ENCODE measurements around the gene GCN1.
"Not testable (repeated sequence)": the region's sequence is repeated elsewhere in the genome, so short reads cannot be mapped to it uniquely, and the experiment has no call there.

The GCN1 gene

DNA sequence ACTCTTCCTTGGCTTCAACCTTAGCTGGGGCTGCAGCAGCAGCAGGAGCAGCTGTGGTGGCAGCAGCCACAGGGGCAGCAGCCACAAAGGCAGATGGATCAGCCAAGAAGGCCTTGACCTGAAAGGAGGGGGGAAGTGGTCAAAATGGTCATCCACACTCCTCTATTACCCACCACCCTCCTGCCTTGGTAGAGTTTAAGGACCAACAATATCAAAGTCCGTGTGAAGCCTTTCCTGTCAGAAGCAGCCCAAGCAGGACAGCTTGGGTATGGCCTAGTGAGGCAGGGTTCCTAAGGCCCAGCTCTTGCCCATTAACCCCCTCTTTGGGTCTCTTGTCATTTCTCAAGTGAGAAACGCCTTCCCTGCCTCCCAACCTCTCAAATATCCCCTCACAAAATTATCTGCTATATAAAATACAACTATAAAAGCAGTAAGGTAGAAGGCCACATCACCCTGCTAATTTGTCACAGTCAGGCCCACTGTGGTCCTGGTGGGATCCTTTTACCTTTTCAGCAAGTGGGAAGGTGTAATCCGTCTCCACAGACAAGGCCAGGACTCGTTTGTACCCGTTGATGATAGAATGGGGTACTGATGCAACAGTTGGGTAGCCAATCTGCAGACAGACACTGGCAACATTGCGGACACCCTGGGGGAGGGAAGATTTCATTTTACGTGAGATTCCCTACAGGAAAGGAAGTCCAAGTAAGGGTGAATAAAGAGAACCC lies 2.5 kb upstream of the GCN1 start:
- H3K4me3 ChIP-seq; in situ Hi-C loops (cut with MboI; ENCODE audit: low sequenced_read_pairs); H3K9me3 ChIP-seq; H3K27me3 ChIP-seq (ENCODE audit: low read depth): not testable (repeated sequence)
- Histone ChIP-seq H3K36me3 (replicated peaks) (peaks cover 62% of the 10 kb centered on the region), H3K4me1 (peaks cover 30% of the 10 kb centered on the region)
- peak in 1 of 2 experiments; percentile 28 for DNase-seq (ENCODE audit: low spot score in 2 of 2)

DNA sequence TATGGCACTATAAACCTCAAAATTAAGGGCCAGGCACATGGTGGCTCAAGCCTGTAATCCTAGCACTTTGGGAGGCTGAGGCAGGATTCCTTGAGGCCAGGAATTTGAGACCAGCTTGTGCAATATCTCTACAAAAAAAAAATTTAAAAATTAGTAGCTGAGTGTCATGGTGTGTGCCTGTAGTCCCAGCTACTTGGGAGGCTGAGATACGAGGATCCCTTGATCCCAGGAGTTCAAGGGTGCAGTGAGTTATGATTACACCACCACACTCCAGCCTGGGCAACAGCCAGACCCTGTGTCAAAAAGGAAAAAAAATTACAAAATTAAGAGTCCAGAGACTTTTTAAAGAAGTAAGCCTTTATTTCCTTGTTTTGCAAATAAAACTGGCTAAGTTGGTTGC lies 1.8 kb upstream of the GCN1 start:
- in situ Hi-C loops (cut with MboI; ENCODE audit: low sequenced_read_pairs), result no loop called here
- no peak overlapping the region for H3K4me3 ChIP-seq
- H3K9me3 ChIP-seq, result no peaks in the 10 kb centered on the region
- H3K27me3 ChIP-seq (ENCODE audit: low read depth), result no peaks in the 10 kb centered on the region
- peaks cover 30% of the 10 kb centered on the region for H3K4me1 ChIP-seq
- H3K36me3 ChIP-seq (replicated peaks), result peaks cover 62% of the 10 kb centered on the region
- no peak for DNase-seq (ENCODE audit: low spot score in 2 of 2)

GRCh38 chr12:120194226-120194533 lies 335 bp downstream of the GCN1 start:
- Histone ChIP-seq H3K36me3 (replicated peaks) (peaks cover 60% of the 10 kb centered on the region), H3K4me3 (peak overlapping the region; percentile 81), H3K9me3 (no peaks in the 10 kb centered on the region), H3K4me1 (peaks cover 30% of the 10 kb centered on the region), H3K27me3 (ENCODE audit: low read depth) (no peaks in the 10 kb centered on the region)
- in situ Hi-C loops (cut with MboI; ENCODE audit: low sequenced_read_pairs), result no loop called here
- DNase-seq (ENCODE audit: low spot score in 2 of 2), result no peak

DNA sequence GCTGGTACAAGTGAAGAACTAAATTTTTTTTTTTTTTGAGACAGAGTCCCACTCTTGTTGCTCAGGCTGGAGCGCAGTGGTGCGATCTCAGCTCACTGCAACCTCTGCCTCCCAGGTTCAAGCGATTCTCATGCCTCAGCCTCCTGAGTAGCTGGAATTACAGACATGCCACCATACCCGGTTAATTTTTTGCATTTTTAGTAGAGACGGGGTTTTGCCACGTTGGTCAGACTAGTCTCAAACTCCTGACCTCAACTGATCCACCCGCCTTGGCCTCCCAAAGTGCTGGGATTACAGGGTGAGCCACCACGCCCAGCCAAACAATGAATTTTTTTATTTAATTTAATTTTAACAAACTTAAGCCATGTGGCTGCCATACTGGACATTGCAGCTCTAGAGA lies 1.2 kb downstream of the GCN1 start:
- DNase-seq (ENCODE audit: low spot score in 2 of 2); in situ Hi-C loops (cut with MboI; ENCODE audit: low sequenced_read_pairs); H3K27me3 ChIP-seq (ENCODE audit: low read depth); H3K9me3 ChIP-seq: not testable (repeated sequence)
- Histone ChIP-seq H3K36me3 (replicated peaks) (peaks cover 60% of the 10 kb centered on the region), H3K4me1 (peaks cover 27% of the 10 kb centered on the region), H3K4me3 (peak overlapping the region; percentile 81)

GRCh38 chr12:120190985-120191480 lies 3.5 kb downstream of the GCN1 start:
- in situ Hi-C loops (cut with MboI; ENCODE audit: low sequenced_read_pairs), result no loop called here
- Histone ChIP-seq H3K9me3 (no peaks in the 10 kb centered on the region), H3K4me3 (no peak overlapping the region), H3K36me3 (replicated peaks) (peaks cover 51% of the 10 kb centered on the region), H3K4me1 (peaks cover 20% of the 10 kb centered on the region), H3K27me3 (ENCODE audit: low read depth) (no peaks in the 10 kb centered on the region)
- DNase-seq (ENCODE audit: low spot score in 2 of 2), result no peak

DNA sequence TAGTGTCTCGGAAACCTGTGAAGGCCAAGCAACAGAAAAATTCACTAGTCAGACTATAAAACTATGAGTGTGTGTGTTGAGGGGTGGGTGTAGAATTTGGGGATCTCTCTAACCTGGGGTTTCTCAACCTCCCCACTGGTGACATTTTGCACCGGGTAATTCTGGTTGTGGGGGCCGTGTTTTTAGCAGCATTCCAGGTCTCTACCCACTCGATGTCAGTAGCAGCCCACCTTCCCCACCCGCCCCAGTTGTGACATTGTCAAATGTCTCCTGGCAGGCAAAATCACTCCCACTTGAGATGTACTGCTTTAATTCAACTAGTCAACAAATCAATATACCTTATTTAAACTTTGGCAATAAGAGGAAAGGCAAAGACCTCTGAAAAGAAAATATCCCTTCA lies 4.1 kb downstream of the GCN1 start:
- Histone ChIP-seq H3K36me3 (replicated peaks) (peaks cover 53% of the 10 kb centered on the region), H3K4me3 (no peak overlapping the region), H3K27me3 (ENCODE audit: low read depth) (no peaks in the 10 kb centered on the region), H3K9me3 (no peaks in the 10 kb centered on the region), H3K4me1 (peaks cover 15% of the 10 kb centered on the region)
- DNase-seq (ENCODE audit: low spot score in 2 of 2), result no peak
- in situ Hi-C loops (cut with MboI; ENCODE audit: low sequenced_read_pairs), result no loop called here

DNA sequence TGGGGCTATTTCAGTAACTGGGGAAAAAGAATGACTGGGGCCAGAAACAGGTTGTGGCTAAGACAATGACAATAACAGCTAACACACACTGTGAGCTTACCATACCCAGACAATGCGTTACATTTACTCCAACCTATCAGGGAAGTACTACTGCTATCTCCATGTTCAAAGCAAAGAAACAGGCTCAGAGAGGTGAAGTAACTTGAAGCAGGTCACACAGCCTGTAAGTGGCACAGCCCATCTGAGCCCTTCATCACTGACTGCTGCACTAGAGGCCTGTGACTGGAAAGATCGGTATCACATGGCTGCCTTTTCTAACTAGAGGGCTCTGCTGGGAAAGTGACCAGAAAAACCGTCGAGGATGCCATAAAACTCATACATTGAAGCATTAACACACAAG lies 7.9 kb downstream of the GCN1 start:
- Histone ChIP-seq H3K9me3 (no peaks in the 10 kb centered on the region), H3K4me3 (no peak overlapping the region), H3K27me3 (ENCODE audit: low read depth) (no peaks in the 10 kb centered on the region), H3K4me1 (peaks cover 7% of the 10 kb centered on the region), H3K36me3 (replicated peaks) (peaks cover 71% of the 10 kb centered on the region)
- no peak for DNase-seq (ENCODE audit: low spot score in 2 of 2)
- in situ Hi-C loops (cut with MboI; ENCODE audit: low sequenced_read_pairs), result no loop called here

DNA sequence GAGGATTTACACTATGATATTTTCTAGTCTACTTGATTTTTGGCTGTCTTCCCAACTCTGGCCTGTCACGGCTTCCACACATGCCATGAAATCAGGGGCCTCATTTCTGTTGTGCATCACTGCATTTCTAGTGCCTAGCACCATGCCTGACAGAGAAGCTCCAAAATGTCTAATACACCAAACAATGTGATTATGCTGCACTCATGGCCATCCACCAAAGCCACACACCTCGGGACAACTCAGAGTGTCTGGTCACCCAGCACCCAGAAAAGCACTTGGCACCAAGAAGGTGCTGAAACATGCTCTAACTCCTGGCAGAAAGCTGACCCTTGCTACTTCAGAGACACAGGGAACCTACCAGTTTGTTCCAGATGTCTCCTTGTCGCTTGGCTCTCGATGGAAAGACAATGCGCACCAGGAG lies 11.3 kb downstream of the GCN1 start:
- Histone ChIP-seq H3K36me3 (replicated peaks) (peaks cover 78% of the 10 kb centered on the region), H3K27me3 (ENCODE audit: low read depth) (no peaks in the 10 kb centered on the region), H3K9me3 (no peaks in the 10 kb centered on the region), H3K4me3 (no peak overlapping the region), H3K4me1 (peaks cover 10% of the 10 kb centered on the region)
- no peak for DNase-seq (ENCODE audit: low spot score in 2 of 2)
- in situ Hi-C loops (cut with MboI; ENCODE audit: low sequenced_read_pairs), result no loop called here

DNA sequence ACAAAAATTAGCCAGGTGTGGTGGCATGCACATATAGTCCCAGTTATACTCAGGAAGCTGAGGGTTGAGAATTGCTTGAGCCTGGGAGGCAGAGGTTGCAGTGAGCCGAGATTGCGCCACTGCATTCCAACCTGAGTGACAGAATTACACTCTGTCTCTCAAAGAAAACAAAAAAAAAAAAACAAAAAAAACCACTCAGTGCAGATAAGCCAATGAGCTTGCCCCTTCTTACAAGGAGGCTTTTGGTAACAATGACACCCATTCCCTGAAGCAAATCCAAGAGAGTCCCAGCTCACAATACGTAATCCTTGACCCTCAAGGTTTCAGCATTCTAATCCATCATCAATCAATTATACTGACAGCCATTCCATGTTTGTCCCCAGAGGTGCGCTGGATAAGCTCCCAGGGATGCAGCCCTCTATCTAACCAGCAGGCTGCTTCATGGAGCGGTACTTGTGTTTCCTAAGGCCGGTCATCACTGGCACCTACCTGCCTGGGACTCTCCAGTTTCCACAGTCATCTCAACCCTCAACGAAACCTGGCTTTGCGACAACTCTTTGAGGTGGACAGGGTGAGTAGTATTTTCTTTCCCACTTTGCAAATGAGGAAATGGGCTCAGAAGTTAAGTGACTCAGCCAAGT lies 12.4 kb downstream of the GCN1 start:
- H3K27me3 ChIP-seq (ENCODE audit: low read depth), result no peaks in the 10 kb centered on the region
- DNase-seq (ENCODE audit: low spot score in 2 of 2), result peak; percentile 83 to 99
- peaks cover 10% of the 10 kb centered on the region for H3K4me1 ChIP-seq
- H3K9me3 ChIP-seq, result no peaks in the 10 kb centered on the region
- peaks cover 85% of the 10 kb centered on the region for H3K36me3 ChIP-seq (replicated peaks)
- no peak overlapping the region for H3K4me3 ChIP-seq
- in situ Hi-C loops (cut with MboI; ENCODE audit: low sequenced_read_pairs), result no loop called here

- in situ Hi-C loops (cut with MboI; ENCODE audit: low sequenced_read_pairs), result no loop called here
- peaks cover 86% of the 10 kb centered on the region for H3K36me3 ChIP-seq (replicated peaks)
Observed at GRCh38 chr12:120180975-120181374, 13.5 kb downstream of the GCN1 start.

GRCh38 chr12:120175537-120175936 lies 19.0 kb downstream of the GCN1 start:
- H3K27me3 ChIP-seq (ENCODE audit: low read depth), result no peaks in the 10 kb centered on the region
- H3K9me3 ChIP-seq, result no peaks in the 10 kb centered on the region
- DNase-seq (ENCODE audit: low spot score in 2 of 2), result no peak
- peaks cover 89% of the 10 kb centered on the region for H3K36me3 ChIP-seq (replicated peaks)
- no peak overlapping the region for H3K4me3 ChIP-seq
- in situ Hi-C loops (cut with MboI; ENCODE audit: low sequenced_read_pairs), result no loop called here
- H3K4me1 ChIP-seq, result no peaks in the 10 kb centered on the region

More at GRCh38 chr12:120180975-120181374, 13.5 kb downstream of the GCN1 start:
- no peak for DNase-seq (ENCODE audit: low spot score in 2 of 2)
- H3K27me3 ChIP-seq (ENCODE audit: low read depth), result no peaks in the 10 kb centered on the region
- H3K4me1 ChIP-seq, result peaks cover 10% of the 10 kb centered on the region
- no peaks in the 10 kb centered on the region for H3K9me3 ChIP-seq
- H3K4me3 ChIP-seq, result no peak overlapping the region

- Histone ChIP-seq H3K36me3 (replicated peaks) (peaks cover 91% of the 10 kb centered on the region), H3K4me1 (no peaks in the 10 kb centered on the region), H3K27me3 (ENCODE audit: low read depth) (no peaks in the 10 kb centered on the region), H3K9me3 (no peaks in the 10 kb centered on the region), H3K4me3 (no peak overlapping the region)
- DNase-seq (ENCODE audit: low spot score in 2 of 2), result no peak
- in situ Hi-C loops (cut with MboI; ENCODE audit: low sequenced_read_pairs), result no loop called here
Observed at GRCh38 chr12:120175062-120175461, 19.5 kb downstream of the GCN1 start.

GRCh38 chr12:120172053-120172452 lies 22.5 kb downstream of the GCN1 start:
- Histone ChIP-seq H3K9me3 (no peaks in the 10 kb centered on the region), H3K4me1 (no peaks in the 10 kb centered on the region), H3K27me3 (ENCODE audit: low read depth) (no peaks in the 10 kb centered on the region), H3K4me3 (no peak overlapping the region), H3K36me3 (replicated peaks) (peaks cover 86% of the 10 kb centered on the region)
- no peak for DNase-seq (ENCODE audit: low spot score in 2 of 2)
- in situ Hi-C loops (cut with MboI; ENCODE audit: low sequenced_read_pairs), result loop anchor here (5.0 kb wide), 1 partner anchor 35 kb away; no protein-coding TSS in a partner anchor

DNA sequence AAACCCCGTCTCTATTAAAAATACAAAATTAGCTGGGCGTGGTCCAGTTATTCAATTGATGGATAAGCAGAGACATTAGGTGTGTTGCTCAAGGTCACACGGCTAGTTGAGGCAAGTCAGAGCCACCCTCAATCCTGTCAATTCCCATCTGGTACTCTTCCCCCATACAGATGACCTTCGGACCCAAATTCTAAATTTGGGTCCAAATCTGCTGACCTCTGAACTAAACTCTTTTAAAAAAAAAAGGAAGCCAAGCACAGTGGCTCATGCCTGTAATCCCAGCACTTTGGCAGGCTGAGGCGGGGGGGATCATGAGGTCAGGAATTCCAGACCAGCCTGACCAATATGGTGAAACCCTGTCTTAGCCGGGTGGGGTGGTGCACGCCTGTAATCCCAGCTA lies 23.9 kb downstream of the GCN1 start:
- Histone ChIP-seq H3K4me3 (no peak overlapping the region), H3K36me3 (replicated peaks) (peaks cover 73% of the 10 kb centered on the region), H3K9me3 (no peaks in the 10 kb centered on the region), H3K27me3 (ENCODE audit: low read depth) (no peaks in the 10 kb centered on the region), H3K4me1 (no peaks in the 10 kb centered on the region)
- in situ Hi-C loops (cut with MboI; ENCODE audit: low sequenced_read_pairs), result loop anchor here (5.0 kb wide), 1 partner anchor 33 kb away; no protein-coding TSS in a partner anchor
- DNase-seq (ENCODE audit: low spot score in 2 of 2), result no peak
